Tibial nerve (tissue), 4 donors: ENCODE data around the gene CACTIN. TPM values are rescaled to one million over a fixed set of nuclear protein-coding genes. Genes with fewer than 3 reads are reported as not detected.
A peak's percentile ranks its signal among the peaks of the same experiment; 100 is the strongest.

Experiments
- DNase-seq, 2 donors: peaks; one replicate each; pipeline ENCODE4 v3.0.0-alpha.2; 2019; ENCODE audit warnings: low spot score in 2 of 2
- H3K27ac ChIP-seq, 4 donors: fragments of 200-600 bp; sonication (generic) in 3 of 4; one replicate each; pipeline ENCODE4 v1.5.1; 2017 to 2019; ENCODE audit warnings: mild to moderate bottlenecking in 1 of 4
- H3K27me3 ChIP-seq, 2 donors: fragments of 200-600 bp; sonication (generic) in 1 of 2; one replicate each; pipeline versions ENCODE4 v1.5.1 to v1.6.0; 2017 to 2019
- H3K36me3 ChIP-seq, 3 donors: fragments of 200-600 bp; sonication (generic); one replicate each; pipeline ENCODE4 v1.5.1; 2018 to 2019
- H3K4me1 ChIP-seq, 4 donors: fragments of 200-600 bp; sonication (generic) in 3 of 4; one replicate each; pipeline ENCODE4 v1.5.1; 2017 to 2019
- H3K4me3 ChIP-seq, 4 donors: fragments of 200-600 bp; sonication (generic) in 3 of 4; one replicate each; pipeline ENCODE4 v1.5.1; 2017 to 2019; ENCODE audit warnings: mild to moderate bottlenecking in 1 of 4, moderate library complexity in 1 of 4
- H3K9me3 ChIP-seq, 4 donors: fragments of 200-600 bp; sonication (generic) in 3 of 4; one replicate each; pipeline ENCODE4 v1.5.1; 2017 to 2019
- EP300 ChIP-seq, 2 donors: sonication (generic); formaldehyde crosslinking; IDR thresholded peaks; one replicate each; pipeline ENCODE4 v1.6.1; 2017; ENCODE audit warnings: antibody characterized with exemption in 2 of 2, mild to moderate bottlenecking in 1 of 2
- POLR2A ChIP-seq, 2 donors: fragments of 450-650 bp; IDR thresholded peaks; one replicate each; pipeline ENCODE4 v1.6.1; 2017; ENCODE audit warnings: antibody characterized with exemption in 2 of 2, mild to moderate bottlenecking in 2 of 2, moderate library complexity in 2 of 2
- WGBS, 2 donors: methylation state at CpG; one replicate each; pipeline ENCODE4 v1.1.5; 2018; 5-methylcytosine and 5-hydroxymethylcytosine counted together
- total RNA-seq, 4 donors: library from RNA; depleted of rRNA; stranded (reverse); fragments of >200 nt; gene quantifications; one replicate each; pipeline ENCODE4 v1.1.0, GENCODE V29; 2016
- TF ChIP-seq, protein P1 (sequence below), 5 experiments: fragments of 200-600 bp in 3 of 5; fragments of 450-650 bp in 2 of 5; sonication (generic) in 3 of 5; IDR thresholded peaks; one replicate each; pipeline ENCODE4 v1.5.1; 2016 to 2019; ENCODE audit warnings: antibody characterized with exemption in 5 of 5, mild to moderate bottlenecking in 3 of 5, moderate library complexity in 2 of 5

CACTIN gene
- total RNA-seq, 4 donors from 2014 or later = 22.9 to 59.1 (median 42.7) TPM

DNA sequence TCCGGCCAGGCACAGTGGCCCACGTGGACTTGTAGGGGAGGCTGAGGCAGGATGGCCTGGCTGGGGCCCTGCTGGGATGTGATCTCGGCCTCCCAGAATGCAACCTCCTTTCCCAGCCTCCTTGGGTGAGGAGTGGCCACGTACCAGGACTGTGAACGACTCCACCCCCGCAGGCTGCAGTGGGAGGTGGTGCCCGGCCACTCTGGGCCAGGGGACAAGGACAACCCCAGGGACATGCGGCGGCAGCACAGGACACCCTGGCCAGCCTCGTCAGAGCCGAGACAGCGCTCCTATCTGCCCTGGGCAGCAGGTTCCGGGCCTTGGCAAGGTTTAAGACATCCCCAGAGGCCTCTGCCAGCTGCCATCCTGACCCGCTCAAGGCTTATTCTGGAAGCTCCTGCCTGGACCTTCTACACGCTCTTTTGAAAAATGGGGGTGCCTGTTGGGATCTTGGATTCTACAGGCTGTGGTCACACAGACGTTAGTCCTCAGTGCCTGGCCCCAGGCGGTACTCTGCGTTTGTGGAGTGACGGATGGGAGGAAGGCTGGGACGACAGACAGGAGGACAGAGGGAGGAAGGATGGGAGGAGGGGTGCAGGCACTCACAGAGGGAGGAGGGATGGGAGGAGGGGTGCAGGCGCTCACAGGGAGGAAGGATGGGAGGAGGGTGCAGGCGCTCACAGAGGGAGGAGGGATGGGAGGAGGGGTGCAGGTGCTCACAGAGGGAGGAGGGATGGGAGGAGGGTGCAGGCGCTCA is 19.9 kb upstream of the CACTIN start:
- peaks cover 0 to 89% (median 4%) of the 10 kb centered on the region in 3 donors for H3K36me3 ChIP-seq

DNA sequence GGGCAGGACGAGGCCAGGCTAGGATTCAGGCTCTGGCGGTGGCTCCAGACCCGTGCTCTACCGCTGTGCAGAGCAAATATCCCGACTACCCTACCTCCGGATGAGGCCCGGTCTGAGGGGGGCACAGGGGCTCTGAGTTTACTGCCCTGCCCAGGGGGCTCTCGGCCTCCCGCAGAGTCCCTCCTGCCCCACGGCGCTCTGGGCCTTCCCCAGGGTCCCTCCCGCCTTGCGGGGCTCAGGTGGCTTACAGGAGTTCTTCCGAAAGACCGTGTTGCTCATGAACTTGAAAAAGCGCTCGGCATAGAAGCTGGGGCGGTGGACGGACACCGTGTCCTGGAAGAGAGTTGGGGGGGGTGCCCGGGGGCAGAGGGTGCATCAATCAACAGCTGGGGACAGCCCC is 19.1 kb upstream of the CACTIN start:
- 86 to 89% methylated on average over 18 of the region's 21 CpGs for WGBS, 2 donors
- peak overlapping the region in 2 of 4 donors; percentile 24 to 81 for H3K27ac ChIP-seq
- DNase-seq = no peak
- H3K4me1 ChIP-seq = peaks cover 0 to 30% (median 0%) of the 10 kb centered on the region in 4 donors
- H3K9me3 ChIP-seq = no peaks in the 10 kb centered on the region
- H3K36me3 ChIP-seq = peaks cover 0 to 89% (median 4%) of the 10 kb centered on the region in 3 donors
- H3K4me3 ChIP-seq = no peak overlapping the region
- H3K27me3 ChIP-seq = no peaks in the 10 kb centered on the region
- no peak for TF ChIP-seq POLR2A (IDR thresholded peaks at IDR 0.05)
- TF ChIP-seq, protein P1, sequence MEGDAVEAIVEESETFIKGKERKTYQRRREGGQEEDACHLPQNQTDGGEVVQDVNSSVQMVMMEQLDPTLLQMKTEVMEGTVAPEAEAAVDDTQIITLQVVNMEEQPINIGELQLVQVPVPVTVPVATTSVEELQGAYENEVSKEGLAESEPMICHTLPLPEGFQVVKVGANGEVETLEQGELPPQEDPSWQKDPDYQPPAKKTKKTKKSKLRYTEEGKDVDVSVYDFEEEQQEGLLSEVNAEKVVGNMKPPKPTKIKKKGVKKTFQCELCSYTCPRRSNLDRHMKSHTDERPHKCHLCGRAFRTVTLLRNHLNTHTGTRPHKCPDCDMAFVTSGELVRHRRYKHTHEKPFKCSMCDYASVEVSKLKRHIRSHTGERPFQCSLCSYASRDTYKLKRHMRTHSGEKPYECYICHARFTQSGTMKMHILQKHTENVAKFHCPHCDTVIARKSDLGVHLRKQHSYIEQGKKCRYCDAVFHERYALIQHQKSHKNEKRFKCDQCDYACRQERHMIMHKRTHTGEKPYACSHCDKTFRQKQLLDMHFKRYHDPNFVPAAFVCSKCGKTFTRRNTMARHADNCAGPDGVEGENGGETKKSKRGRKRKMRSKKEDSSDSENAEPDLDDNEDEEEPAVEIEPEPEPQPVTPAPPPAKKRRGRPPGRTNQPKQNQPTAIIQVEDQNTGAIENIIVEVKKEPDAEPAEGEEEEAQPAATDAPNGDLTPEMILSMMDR (IDR thresholded peaks at IDR 0.05) = no peak
- TF ChIP-seq EP300 (IDR thresholded peaks at IDR 0.05) = no peak

More for the DNA sequence above, 19.9 kb upstream of the CACTIN start:
- Histone ChIP-seq H3K27me3 (no peaks in the 10 kb centered on the region), H3K9me3 (no peaks in the 10 kb centered on the region), H3K4me1 (peaks cover 0 to 30% (median 0%) of the 10 kb centered on the region in 4 donors), H3K4me3 (no peak overlapping the region), H3K27ac (peak overlapping the region in 1 of 4 donors; percentile 81)
- WGBS, 2 donors = 85 to 86% methylated on average over 17 to 23 of the region's 23 CpGs
- TF ChIP-seq, protein P1 (IDR thresholded peaks at IDR 0.05) = no peak
- TF ChIP-seq EP300 (IDR thresholded peaks at IDR 0.05) (no peak), POLR2A (IDR thresholded peaks at IDR 0.05) (no peak)
- no peak for DNase-seq

GRCh38 chr19:3645067-3645396 is 18.4 kb upstream of the CACTIN start:
- no peak for DNase-seq
- H3K36me3 ChIP-seq = peaks cover 0 to 89% (median 4%) of the 10 kb centered on the region in 3 donors
- no peak overlapping the region for H3K4me3 ChIP-seq
- peak overlapping the region in 3 of 4 donors; percentile 24 to 81 (median 37) for H3K27ac ChIP-seq
- H3K9me3 ChIP-seq = no peaks in the 10 kb centered on the region
- TF ChIP-seq POLR2A (IDR thresholded peaks at IDR 0.05) (no peak), EP300 (IDR thresholded peaks at IDR 0.05) (no peak)
- TF ChIP-seq, protein P1 (IDR thresholded peaks at IDR 0.05) = no peak
- H3K4me1 ChIP-seq = peaks cover 0 to 24% (median 0%) of the 10 kb centered on the region in 4 donors
- no peaks in the 10 kb centered on the region for H3K27me3 ChIP-seq
- 38 to 54% methylated on average over 8 to 11 of the region's 11 CpGs for WGBS, 2 donors

DNA sequence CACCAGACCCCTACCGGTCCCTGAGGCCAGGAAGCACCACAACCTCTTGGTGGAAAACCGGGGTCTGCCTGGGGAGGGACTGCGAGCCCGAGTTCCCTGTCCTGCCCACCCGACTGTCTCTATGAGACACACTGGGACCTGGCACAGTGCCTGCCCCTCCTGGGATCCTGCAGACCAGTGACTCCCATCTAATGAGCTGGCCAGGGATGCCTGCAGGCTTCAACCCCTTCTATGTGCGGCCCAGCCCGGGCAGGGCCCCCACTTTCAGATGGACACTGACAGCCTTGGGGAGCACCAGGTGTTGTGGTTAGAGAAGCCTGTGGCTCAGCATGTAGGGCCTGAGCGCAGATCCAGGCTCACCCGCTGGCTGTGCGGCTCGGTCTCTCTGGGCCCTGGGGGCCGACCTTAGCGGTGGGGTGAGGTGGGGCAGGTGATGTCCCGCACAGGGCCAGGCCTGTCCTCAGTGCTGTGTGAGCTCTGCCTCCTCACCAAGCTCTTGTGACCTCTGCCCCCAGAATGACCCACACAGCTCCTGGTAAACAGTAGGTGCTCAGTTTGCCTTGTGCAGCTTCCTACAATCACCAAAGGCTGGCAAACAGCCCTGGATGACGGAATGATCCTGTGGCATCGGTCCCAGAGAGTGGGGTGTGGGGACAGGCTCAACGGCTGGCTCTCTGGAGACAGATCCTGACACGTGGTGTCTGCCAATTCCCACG is 17.9 kb upstream of the CACTIN start:
- Histone ChIP-seq H3K27me3 (no peaks in the 10 kb centered on the region), H3K4me1 (peaks cover 0 to 20% (median 0%) of the 10 kb centered on the region in 4 donors), H3K36me3 (peaks cover 0 to 91% (median 4%) of the 10 kb centered on the region in 3 donors), H3K4me3 (no peak overlapping the region), H3K27ac (peak overlapping the region; percentile 37 to 81 (median 62)), H3K9me3 (no peaks in the 10 kb centered on the region)
- 39 to 46% methylated on average over 13 to 14 of the region's 19 CpGs for WGBS, 2 donors
- DNase-seq = peak; percentile 44 to 46
- TF ChIP-seq, protein P1 (IDR thresholded peaks at IDR 0.05) = no peak
- peak in 1 of 2 donors; percentile 57 for TF ChIP-seq EP300 (IDR thresholded peaks at IDR 0.05)
